Right forelimb (tissue), 1 donor: ENCODE measurements around the gene GPR18.

Source experiments
- DNase-seq: peaks from one replicate; pipeline ENCODE4 v3.0.0-alpha.2; 2018

GPR18 gene

DNA sequence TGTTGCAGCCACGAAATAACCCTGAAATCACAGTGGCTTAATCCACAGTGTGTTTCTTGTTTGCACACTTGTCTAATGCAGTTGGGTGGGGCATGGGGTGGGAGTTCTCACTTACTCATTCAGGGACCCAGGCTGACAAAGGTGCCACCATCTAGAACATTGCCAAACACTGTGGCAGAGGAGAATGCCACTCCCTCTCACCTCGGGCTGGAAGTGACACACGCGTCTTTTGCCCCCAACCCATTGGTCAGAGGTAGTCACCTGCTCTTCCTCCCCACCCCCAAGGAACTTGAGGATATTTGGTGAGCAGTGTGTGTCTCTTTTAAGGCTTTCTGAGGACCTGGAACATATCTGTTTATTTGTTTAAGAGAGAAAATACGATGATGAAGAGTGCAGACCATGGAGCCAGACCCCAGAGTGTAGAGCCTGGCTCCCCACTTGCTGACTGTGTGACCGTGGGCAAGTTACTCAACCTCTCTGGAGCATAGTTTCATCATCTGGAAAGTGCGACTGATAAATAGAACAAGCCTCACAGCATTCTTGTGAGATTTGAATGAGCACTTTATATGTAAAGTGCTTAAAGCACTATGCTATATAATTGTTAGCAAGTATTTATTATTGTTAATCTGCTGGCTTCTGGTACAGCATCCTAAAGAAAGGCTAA lies 31.6 kb upstream of the GPR18 start:
- no peak for DNase-seq

DNA sequence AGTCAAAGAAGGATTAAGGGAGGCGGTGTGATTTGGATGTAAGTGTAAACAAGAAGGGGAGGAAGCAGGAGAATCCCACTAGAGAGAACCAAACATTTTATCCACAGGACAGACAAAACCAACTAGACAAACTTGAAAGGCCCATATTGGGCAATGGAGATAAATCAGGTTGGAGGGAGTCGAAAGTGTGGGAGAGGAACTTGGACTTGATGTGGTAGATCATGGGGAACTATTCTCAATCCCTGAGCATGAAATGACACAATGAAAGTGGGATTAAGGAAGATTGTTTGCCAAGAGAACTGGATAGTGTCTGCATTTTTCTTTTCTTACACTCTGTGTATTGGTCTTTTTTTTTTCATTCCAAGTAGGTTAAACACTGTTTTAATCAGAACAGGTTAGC lies 31.1 kb upstream of the GPR18 start:
- no peak for DNase-seq

DNA sequence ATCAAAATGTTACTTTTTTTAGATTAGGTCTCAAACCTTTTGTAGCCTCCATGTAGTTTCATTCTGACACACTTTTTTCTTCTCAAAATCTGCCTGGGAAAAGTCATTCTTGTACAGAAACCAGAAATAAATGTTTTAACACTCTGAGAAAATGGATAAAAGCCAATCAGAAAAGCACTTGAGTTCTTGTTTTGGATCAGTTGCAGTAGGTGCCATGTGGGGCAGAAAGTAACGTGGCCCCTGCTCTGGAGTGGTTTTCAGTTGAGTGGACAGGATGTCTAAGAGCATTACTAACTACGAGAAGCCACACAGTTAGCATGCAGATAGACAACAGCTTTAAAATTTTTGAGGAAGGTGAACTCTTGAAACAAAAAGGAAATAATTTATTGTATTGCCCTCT lies 29.9 kb upstream of the GPR18 start:
- no peak for DNase-seq

DNA sequence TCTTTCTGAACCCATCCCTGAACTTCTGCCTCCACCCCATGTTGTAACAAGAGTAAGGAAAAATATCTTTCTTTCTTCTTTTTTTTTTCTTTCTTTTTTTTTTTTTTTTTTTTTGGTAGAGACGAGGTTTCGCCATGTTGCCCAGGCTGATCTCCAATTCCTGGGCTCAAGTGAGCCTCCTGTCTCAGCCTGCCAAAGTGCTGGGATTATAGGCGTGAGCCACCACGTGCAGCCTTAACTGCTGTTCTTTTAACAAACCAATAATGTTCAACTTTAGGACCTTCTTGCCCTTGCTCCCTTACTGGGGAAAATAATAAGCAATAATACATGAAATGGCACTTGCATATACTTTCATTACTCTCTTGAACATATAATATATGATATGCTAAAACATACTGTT lies 29.4 kb upstream of the GPR18 start:
- no peak for DNase-seq

DNA sequence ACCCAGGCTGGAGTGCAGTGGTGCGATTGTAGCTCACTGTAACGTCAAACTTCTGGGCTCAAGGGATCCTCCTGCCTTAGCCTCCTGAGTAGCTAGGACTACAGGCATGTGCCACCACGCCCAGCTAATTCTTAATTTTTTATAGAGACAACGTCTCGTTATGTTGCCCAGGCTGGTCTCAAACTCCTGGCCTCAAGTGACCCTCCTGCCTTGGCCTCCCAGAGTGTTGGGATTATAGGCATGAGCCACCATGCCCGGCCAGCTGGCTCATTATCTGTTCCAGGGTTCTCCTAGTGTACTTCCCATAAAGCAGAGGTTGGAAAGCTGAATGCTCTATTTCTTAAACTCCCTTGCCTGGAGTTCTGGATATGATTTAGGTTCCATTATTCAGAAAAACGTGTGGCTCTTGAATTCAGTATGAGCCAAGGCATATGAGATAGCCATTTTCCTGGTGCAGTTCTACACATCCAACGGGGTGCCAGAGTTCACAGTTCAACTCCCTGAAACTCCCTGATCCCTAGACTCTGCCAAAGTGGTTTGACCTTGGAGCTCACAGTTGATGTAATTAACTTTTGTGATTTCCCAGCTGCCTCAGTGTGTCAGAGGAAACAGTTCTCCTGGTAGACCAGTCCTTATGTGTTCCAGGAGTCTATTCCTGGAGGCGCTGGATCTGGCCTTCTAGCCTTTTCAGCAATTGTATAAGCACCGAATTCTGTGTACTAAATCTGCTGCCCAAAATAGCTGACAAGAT lies 27.4 kb upstream of the GPR18 start:
- no peak for DNase-seq

DNA sequence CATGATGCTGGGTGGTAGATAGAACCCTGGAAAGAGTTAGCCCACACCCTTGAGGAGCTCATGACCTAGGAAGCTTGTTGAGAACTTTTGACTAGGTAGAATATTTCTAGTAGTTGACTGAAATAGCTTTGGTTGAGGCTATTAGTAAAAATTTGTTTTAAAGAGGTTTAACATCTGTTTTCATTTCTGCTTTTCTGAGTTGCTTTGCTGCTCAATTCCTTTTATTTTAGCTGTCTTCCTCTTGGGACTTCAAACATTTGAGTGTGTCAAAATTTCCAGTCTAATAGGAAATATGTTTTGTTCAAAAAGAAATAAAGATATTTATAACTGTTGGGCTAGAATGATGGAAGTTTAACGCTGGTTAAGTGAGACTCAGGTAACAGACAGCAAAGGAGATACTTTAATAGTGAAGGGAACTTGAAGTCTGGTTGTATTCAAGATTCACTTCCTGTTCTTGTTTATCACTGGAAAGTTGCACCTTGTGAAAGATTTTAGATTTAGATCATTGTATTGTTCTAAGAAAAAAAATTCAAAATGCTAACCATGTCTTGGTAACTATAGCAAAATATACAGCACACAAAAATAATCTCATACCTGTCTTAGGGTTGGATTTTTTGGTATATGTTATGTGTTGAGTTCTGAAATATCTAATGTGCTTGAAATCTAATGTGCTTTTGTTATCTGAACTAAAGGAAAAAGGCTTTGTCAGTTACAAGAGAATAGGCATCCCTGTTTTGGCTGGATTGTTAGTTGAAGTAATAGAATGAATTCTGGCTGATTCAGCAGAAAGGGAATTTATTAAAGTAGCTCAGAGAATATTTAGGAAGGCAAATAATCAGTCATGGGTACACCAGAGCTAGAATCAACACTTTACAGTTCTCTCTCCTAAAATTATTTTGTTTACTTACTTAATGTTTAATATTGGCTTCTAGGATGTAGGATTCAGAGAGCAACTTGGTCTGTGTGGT lies 24.4 kb upstream of the GPR18 start:
- no peak for DNase-seq

DNA sequence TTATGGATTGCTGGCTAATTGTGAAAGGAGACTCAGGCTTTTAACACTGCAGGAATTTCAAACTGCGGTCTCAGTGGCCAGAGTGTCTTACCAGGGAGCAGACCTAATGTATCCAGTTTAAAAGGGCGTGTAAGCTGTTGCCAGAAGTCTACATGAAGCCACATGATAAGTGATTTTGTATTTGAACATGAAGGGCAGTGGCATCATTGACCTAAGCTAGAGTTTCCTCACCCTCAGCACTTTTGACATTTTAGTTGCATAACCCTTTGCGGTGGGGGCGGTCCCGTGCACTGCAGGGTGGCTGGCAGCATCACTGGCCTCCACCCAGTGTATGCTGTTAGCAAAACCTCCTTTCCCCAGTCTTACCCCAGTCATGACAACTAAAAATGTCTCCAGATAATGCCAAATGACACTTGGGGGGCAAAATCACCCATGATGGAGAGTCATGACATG lies 23.7 kb upstream of the GPR18 start:
- DNase-seq, result no peak

DNA sequence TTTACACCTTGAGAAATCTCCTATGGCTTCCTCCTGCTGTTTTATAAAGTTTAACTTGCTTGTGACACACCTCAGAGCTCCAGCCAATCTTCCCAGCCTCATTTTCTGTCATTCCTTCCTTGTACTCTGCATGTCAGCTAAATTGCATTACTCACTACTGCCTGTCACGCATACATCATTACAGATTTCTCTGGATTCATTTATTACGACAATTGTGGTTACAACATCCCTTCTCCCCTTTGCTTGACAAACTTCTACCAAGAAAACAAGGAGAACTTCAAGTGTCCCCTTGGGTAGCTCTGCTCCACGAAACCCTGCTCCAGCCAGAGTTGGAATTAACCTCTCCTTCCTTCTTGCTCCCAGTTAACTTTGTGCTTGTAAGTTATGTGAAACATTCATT lies 22.0 kb upstream of the GPR18 start:
- DNase-seq, result no peak

DNA sequence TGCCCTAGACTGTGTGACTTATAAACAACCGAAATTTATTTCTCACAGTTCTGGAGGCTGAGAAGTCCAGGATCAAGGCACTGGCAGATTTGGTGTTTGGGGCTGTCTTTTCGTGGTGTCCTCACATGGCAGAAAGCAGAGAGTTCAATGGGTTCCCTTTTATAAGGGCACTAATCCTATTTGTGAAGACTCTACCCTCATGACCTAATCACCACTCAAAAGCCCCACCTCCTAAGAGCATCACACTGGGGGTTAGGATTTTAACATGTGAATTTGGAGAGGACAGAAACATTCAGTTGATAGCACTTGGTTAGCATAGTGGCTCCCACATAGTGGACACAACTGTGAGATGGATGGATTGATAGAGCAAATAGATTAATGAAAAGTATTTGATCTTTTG lies 21.5 kb upstream of the GPR18 start:
- DNase-seq, result no peak

DNA sequence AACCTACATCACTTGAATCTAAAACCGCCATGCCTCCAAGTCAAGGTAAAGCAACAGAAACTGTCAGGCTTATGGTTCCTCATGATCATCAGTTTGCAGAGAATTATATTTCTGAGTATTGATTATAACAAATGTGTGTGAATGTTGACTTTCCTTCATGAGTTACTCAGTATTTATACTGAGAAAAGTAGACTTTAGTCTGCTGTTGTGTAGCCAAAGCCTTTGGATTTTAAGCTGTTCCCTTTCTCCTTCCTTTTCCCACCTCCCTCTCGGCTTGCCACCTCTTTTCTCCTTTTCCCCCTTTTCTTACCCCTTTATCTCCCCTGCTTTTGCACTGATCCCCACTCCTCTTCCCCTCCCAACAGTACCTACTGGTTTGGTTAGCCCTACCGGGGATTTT lies 20.7 kb upstream of the GPR18 start:
- no peak for DNase-seq

DNA sequence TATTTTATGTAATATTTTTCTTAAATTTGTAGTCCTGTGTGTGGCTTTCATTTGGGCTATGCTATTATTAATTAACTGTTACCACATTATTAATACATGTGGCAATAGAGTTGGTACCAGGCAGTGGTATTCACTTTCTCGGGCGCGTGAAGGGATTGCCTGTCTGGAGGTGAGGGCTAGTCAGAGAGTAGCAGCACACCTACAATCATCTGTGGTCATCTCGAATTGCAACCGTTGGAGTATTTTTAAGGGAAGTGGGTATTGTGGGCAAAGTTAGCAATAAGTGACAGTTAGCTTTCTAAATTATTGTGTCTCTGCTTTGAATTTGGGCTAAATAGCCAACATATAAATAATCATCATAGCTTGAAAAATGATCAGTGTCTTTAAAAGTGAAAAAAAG lies 20.0 kb upstream of the GPR18 start:
- DNase-seq, result no peak

DNA sequence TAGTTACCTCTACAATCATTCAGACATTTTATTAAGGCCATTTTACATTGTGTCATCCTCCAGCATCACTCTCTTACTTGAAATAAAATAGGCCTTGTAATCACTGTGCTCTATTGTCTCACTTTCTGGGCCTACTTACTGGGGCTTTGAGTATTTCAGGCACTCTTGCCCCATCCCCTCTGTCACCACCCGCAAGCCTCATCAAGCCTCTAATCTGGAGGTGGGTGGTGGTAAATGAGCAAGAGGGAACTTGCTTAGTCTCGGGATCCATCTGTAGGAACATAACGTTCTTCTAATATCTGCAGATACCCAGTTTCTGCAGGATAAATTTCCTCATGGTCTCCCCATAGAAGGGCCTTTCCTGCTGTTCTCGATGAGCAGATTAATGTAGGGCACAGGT lies 19.4 kb upstream of the GPR18 start:
- DNase-seq, result no peak

DNA sequence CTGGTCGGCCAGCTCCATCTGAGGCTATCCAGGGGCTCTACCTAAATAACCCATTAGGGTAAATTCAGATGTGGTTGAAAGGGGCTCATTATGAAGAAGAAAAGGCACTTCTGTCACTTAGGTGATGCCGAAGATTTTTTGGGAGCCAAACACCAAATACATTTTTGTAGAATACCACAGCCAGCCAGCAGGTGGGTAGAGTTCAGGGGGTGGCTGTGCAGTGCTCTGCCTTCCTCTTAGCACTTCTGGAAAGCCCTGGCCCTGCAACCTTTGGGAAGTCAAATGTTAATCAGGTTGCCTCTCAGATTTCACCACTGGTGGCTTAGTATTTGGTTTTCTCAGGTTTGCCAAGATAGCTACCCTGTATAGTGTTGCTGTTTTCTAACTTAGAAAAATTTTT lies 18.5 kb upstream of the GPR18 start:
- DNase-seq, result no peak

DNA sequence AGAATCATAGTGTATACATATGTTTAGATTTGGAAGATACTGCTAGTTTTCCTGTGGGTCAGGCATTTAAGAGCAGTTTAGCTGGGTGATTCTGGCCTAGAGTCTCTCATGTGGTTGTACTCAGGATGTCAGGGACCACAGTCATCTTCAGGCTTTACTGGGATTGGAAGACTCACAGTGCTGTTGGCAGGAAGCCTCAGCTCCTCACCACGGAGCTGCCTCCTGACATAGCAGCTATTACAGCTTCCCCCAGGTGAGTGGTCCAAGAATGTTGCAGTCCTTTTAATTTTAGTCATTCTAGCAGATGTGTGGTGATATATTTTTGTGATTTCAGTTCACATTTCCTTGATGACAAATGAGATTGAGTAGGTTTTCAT lies 16.9 kb upstream of the GPR18 start:
- DNase-seq, result no peak

DNA sequence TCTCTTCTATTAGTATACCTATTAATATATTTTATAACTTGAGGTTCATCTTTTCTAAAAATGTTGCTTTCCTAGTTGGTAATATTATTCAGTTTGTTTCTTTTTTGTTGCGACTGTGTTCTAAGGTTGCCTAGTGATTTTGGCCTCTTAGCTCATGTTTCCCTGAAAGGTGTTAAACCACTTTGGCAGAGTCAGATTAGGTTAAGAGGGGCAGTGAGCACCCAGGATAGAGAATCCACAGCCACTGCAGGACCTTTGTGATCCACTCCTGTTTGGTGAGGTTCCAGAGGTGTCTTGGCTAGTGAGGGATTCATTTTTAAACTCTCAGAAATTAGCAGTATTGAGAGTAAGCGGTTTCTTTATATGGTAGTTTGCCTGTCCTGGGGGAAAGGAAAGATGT lies 14.9 kb upstream of the GPR18 start:
- no peak for DNase-seq

DNA sequence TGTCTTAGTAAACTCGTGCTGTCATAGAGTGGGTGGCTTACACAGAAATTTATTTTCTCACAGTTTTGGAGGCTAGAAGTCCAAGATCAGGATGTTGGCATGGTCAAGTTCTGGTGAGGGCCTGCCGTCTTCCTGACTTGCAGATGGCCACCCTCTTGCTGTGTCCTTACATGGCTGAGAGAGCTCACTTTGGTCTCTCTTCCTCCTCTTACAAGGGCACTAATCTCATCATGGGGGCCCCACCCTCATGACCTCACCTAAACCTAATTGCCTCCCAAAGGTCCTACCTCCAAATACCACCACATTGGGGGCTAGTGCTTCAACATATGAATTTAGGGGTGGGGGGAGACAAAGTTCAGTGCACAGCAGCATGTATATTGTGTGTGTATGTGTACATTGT lies 14.3 kb upstream of the GPR18 start:
- no peak for DNase-seq

DNA sequence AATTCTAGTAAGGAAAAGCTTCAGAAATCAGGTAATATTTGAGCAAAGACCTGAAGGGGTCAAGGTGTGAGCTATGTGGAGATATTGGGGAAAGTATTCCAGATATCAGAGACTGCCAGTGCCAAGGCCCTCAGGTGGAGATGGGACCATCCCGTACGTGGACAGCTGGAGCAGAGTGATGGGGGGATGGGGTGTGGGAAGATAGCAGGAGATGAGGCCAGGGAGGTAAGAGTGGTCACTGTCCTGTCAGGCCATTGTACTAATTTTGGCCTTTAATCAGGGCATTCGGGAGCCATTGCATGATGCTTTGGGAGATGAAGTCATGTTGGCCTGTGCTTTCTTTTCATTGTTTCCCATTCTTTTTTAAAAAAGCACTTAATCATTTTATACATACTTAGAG lies 13.1 kb upstream of the GPR18 start:
- DNase-seq, result no peak

DNA sequence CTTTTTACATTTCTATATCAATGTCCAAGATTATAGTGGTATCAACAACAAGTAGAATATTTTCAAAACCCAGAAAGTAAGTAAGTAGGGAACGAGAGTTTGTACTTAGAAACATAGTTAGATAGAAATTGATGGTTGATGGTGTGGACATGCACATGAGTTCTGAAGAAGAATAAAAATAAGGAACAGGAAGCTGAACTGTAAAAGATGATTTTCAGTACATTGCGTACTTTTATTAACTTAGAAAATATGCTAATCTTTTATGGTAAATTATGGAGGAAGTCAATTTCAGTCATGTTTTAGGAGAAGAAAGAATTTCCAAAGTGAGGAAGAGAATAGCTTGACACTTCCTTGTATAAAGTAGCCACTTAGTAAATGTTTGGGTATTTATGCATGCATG lies 12.3 kb upstream of the GPR18 start:
- no peak for DNase-seq

DNA sequence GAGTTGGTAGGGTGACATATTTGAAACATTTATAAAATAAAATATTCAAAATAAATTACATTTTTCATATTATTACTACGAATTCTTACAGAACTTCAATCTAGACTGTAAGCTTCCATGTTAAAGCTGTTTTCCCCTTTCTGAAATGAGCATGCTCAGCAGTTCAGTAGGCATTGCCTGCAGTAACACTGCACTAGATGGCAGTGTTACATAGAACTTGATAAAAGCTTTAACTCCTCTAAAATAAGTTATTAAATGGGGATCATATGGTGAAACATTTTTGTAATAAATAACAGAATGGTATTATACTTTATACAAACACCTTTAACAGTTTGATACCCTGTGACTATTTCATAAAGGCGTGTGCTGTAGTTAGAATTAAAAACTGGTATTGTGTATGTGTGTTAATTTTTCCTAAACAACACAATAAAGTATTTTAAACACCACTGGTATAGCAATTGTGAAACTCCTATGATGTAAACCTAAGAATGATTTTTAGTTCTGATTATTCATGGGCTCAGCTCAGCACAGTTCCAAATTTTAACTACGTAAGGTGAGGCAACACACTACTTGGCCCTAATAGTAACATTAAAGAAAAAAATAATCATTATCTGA lies 11.6 kb upstream of the GPR18 start:
- no peak for DNase-seq

DNA sequence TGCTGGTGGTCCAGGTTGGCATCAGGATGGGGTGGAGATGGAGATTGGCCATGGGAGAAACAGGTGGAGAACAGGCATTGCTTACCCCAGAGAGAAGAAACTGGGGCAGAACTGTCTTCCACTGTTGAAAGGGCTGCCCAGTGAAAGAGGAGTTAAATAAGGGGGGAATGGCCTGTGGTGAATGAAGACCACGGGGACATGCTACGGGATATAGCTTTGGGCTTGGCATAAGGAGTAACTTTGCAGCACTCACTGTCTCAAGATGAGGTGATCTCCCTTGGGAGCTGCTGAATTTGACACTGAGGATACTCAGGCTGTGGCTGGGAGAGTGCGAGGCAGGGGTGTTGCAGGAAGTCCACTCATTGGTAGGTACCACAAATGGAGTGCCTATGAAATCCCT lies 10.6 kb upstream of the GPR18 start:
- DNase-seq, result no peak

DNA sequence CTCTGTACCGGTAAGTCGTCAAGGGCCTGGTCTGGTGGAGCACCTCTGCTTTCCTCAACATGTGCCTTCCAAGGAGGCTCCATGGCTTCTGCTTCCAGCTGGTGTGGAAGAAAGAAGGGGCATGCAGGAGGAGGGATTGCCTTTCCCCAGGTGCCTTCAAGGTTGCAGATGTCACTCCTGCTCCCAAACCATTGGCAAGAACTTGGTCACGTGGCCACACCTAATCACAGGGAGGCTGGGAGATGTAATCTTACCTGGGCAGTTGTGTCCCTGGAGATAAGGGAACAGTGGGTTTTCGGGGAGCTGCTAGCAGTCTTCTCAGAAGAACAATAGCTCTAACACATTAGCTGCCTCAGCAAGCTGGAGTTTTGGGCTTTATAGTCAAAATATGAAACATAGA lies 9.7 kb upstream of the GPR18 start:
- DNase-seq, result no peak

DNA sequence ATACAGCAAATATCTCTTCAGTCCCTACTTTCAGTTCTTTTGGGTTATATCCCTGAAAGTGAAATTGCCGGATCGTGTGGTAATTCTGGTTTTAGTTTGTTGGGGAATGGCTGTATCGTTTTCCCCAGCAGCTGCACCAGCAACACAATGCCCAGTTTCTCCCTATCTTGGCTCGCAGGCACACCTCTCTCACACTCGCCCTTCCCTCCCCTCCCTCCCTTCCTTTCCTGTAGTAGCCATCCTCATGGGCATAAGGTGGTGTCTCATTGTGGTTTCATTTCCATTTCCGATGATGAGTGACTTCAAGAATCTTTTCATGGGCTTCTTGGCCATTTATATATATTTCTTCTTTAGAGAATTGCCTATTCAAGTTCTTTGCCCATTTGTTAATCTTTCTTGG lies 8.6 kb upstream of the GPR18 start:
- DNase-seq, result no peak

DNA sequence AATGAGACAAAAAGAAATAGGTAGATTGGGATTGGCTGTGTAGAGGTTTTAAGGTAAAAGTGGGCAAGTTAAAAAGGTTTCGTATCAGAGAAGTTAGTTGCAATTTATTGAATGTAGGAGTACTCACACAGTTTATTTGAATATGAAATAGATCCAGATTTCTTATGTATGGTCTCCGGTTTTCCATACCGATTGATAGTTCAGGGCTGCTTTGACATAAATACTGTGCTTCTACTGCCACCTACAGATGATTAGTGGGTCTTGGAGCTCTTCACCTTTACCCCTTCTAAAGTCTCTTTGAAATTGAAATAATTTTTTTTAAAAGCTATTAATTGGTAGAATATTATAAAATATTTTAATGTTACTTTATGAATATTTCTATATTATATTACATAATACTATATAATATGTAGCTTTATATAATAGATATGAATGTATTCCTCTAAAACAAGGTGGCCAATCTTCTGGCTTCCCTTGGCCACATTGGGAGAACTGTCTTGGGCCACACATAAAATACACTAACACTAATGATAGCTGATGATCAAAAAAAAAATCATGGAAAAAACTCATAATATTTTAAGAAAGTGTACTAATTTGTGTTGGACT lies 7.7 kb upstream of the GPR18 start:
- DNase-seq, result no peak
